ENCODE data around the gene SLC9A8.

Gene SLC9A8

GRCh38 chr20:49915380-49916145, 102.9 kb downstream of the SLC9A8 start, which contains the start of gene SPATA2:
TSS of gene SPATA2 (minus strand) at chr20:49915529. CDS start at chr20:49908490, 7,039 bp downstream.
- DNase-seq (ENCODE audit: low read depth, low spot score): peak; percentile 73

- DNase-seq (ENCODE audit: low read depth, low spot score): no peak
Observed at GRCh38 chr20:49916146-49917002, 103.7 kb downstream of the SLC9A8 start.

- no peak for DNase-seq (ENCODE audit: low read depth, low spot score)
Observed at GRCh38 chr20:49918446-49918845, 105.8 kb downstream of the SLC9A8 start.

GRCh38 chr20:49919009-49919408, 106.4 kb downstream of the SLC9A8 start:
- no peak for DNase-seq (ENCODE audit: low read depth, low spot score)

GRCh38 chr20:49919461-49919860, 106.8 kb downstream of the SLC9A8 start:
- DNase-seq (ENCODE audit: low read depth, low spot score): no peak

GRCh38 chr20:49924247-49924646, 111.6 kb downstream of the SLC9A8 start:
- DNase-seq (ENCODE audit: low read depth, low spot score): no peak

GRCh38 chr20:49925901-49926454, 113.3 kb downstream of the SLC9A8 start:
- no peak for DNase-seq (ENCODE audit: low read depth, low spot score)

- DNase-seq (ENCODE audit: low read depth, low spot score): peak; percentile 63
Observed at GRCh38 chr20:49928411-49929141, 115.9 kb downstream of the SLC9A8 start.

GRCh38 chr20:49929142-49929494, 116.5 kb downstream of the SLC9A8 start:
- DNase-seq (ENCODE audit: low read depth, low spot score): no peak

- DNase-seq (ENCODE audit: low read depth, low spot score): no peak
Observed at GRCh38 chr20:49935746-49936152, 123.1 kb downstream of the SLC9A8 start.

GRCh38 chr20:49936153-49937026, 123.8 kb downstream of the SLC9A8 start, which contains the start of gene RNF114:
TSS of gene RNF114 (plus strand) at chr20:49936397. CDS start at chr20:49936413, 16 bp downstream.
- peak; percentile 83 for DNase-seq (ENCODE audit: low read depth, low spot score)

GRCh38 chr20:49937027-49937929, 124.7 kb downstream of the SLC9A8 start:
- DNase-seq (ENCODE audit: low read depth, low spot score): no peak

- no peak for DNase-seq (ENCODE audit: low read depth, low spot score)
Observed at GRCh38 chr20:49938173-49939163, 125.8 kb downstream of the SLC9A8 start.

GRCh38 chr20:49941456-49941855, 128.8 kb downstream of the SLC9A8 start:
- no peak for DNase-seq (ENCODE audit: low read depth, low spot score)
